ENCODE results near the gene OR11L1.

The OR11L1 gene

DNA sequence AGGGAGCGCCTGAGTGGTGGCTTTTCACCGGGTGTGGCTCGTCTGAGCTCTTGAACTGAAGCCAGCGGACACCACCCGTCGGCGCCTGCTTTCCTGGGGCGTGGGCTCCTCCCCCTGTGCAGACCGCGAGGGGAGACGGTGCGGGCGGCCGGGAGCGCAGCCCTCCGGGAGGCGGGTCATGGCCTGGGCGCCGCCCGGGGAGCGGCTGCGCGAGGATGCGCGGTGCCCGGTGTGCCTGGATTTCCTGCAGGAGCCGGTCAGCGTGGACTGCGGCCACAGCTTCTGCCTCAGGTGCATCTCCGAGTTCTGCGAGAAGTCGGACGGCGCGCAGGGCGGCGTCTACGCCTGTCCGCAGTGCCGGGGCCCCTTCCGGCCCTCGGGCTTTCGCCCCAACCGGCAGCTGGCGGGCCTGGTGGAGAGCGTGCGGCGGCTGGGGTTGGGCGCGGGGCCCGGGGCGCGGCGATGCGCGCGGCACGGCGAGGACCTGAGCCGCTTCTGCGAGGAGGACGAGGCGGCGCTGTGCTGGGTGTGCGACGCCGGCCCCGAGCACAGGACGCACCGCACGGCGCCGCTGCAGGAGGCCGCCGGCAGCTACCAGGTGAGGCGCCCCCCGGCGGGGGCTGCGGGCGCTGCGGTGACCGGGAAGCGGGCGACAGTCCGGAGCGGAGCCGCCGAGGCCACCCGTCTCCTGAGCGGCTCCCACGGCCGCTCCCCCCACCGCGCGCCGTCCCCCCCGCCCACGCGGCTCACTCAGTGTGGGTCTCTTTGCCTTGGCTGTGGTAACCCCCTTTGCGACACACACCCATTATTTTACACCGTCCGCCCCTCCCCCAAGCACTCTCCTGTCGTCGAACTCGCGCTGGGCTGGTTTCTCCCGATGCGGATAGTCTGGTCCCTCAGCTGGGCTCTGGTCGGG, 15.6 kb upstream of the OR11L1 start, which contains the start of gene TRIM58:
Gene TRIM58, plus strand, starts transcription at position 119 of the 916 bp plus-strand sequence. Its CDS starts 60 bp downstream, at position 179.
- TF ChIP-seq, protein P1, sequence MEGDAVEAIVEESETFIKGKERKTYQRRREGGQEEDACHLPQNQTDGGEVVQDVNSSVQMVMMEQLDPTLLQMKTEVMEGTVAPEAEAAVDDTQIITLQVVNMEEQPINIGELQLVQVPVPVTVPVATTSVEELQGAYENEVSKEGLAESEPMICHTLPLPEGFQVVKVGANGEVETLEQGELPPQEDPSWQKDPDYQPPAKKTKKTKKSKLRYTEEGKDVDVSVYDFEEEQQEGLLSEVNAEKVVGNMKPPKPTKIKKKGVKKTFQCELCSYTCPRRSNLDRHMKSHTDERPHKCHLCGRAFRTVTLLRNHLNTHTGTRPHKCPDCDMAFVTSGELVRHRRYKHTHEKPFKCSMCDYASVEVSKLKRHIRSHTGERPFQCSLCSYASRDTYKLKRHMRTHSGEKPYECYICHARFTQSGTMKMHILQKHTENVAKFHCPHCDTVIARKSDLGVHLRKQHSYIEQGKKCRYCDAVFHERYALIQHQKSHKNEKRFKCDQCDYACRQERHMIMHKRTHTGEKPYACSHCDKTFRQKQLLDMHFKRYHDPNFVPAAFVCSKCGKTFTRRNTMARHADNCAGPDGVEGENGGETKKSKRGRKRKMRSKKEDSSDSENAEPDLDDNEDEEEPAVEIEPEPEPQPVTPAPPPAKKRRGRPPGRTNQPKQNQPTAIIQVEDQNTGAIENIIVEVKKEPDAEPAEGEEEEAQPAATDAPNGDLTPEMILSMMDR (IDR thresholded peaks at IDR 0.05; ENCODE audit: low read length, missing control alignments): no peak
- H3K4me3 ChIP-seq (replicated peaks; ENCODE audit: low read depth, low read length): peak within 1 kb of the TSS; percentile 38

DNA sequence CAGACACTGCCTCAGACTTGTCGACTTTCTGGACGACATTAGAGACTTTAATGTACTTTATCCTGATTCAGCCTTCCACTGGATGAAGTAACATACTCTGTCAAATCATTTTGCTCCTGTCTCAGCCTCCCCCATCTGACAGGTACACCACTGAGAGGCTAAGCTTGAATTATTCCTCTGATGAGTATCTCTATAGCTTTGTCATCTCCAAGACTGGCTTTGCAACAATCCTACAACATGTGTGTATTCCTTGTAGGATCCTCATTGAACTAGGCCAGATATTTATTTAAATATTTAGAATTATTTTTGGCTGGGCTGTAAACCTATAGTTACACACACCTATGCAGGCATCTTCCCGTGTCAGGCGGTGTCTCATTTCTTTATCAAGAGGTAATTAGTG, 14.2 kb upstream of the OR11L1 start:
- no peak for DNase-seq (ENCODE audit: low read depth)
- no peak overlapping the region for H3K4me3 ChIP-seq (replicated peaks; ENCODE audit: low read depth, low read length)
- TF ChIP-seq, protein P1 (IDR thresholded peaks at IDR 0.05; ENCODE audit: low read length, missing control alignments): no peak

More for the DNA sequence above, 15.6 kb upstream of the OR11L1 start, which contains the start of gene TRIM58:
- peak; percentile 1 for DNase-seq (ENCODE audit: low read depth)

DNA sequence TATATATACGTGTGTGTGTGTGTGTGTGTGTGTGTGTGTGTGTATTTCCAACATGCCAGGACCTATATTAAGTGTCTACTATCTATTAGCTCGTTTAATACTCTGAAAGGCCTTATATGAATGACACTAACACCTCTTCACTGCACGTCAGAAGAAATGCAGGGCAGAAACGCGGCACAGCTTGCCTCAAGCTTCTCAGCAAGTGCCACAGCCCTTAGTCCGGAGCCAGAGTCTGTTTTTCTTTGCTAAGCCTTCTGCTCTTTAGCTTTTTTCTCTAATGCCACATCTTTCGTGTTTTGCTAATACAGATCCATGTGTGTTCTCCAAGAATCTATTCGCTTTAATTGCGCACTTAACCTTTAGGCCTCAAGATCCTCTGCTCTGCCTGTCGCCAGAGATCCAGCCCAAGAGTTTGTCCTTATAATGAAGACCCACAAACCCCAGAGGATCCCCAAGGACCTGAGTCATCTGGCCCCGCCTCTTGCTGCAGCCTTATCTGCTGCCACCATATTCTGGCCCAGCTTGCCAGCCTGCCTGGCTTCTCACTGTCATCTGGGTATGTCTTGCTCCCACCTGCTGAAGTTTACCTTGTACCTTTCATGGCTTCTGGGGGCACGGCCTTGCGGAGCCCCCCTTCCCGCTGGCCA, 13.3 kb upstream of the OR11L1 start:
- H3K4me3 ChIP-seq (replicated peaks; ENCODE audit: low read depth, low read length): no peak overlapping the region
- TF ChIP-seq, protein P1 (IDR thresholded peaks at IDR 0.05; ENCODE audit: low read length, missing control alignments): no peak
- no peak for DNase-seq (ENCODE audit: low read depth)

- no peak overlapping the region for H3K4me3 ChIP-seq (replicated peaks; ENCODE audit: low read depth, low read length)
- DNase-seq (ENCODE audit: low read depth): no peak
- TF ChIP-seq, protein P1 (IDR thresholded peaks at IDR 0.05; ENCODE audit: low read length, missing control alignments): no peak
These were observed 7.9 kb upstream of the OR11L1 start for GRCh38 chr1:247849616-247850015.

- TF ChIP-seq, protein P1 (IDR thresholded peaks at IDR 0.05; ENCODE audit: low read length, missing control alignments): no peak
- no peak for DNase-seq (ENCODE audit: low read depth)
- no peak overlapping the region for H3K4me3 ChIP-seq (replicated peaks; ENCODE audit: low read depth, low read length)
These were observed 6.7 kb upstream of the OR11L1 start for GRCh38 chr1:247848346-247848745.

- TF ChIP-seq, protein P1 (IDR thresholded peaks at IDR 0.05; ENCODE audit: low read length, missing control alignments): no peak
- DNase-seq (ENCODE audit: low read depth): no peak
- H3K4me3 ChIP-seq (replicated peaks; ENCODE audit: low read depth, low read length): no peak overlapping the region
These were observed 4.0 kb upstream of the OR11L1 start for GRCh38 chr1:247845693-247846017.

Data from fibroblast of pulmonary artery (primary cell).